Spleen (tissue), 7 donors: ENCODE data around the gene CDC42BPB.

ENCODE experiments used
- CTCF ChIP-seq, 11 experiments: fragments of 200-600 bp in 7 of 11; fragments of 450-650 bp in 4 of 11; sonication (generic) in 4 of 11; IDR thresholded peaks in 8 of 11; conservative IDR thresholded peaks in 3 of 11; 1 replicate in 7 of 11; 2 replicates in 4 of 11; pipeline versions ENCODE4 v1.4.0 to v1.8.0; 2016 to 2021; ENCODE audit warnings: antibody characterized with exemption in 11 of 11, inconsistent platforms in 4 of 11, mild to moderate bottlenecking in 1 of 11
- POLR2AphosphoS5 ChIP-seq, 3 donors: sonication (generic); formaldehyde crosslinking; IDR thresholded peaks; one replicate each; pipeline ENCODE4 v1.5.1; 2017; ENCODE audit warnings: antibody characterized with exemption in 3 of 3
- donor health status: DM: no; HTN: no; CAD: no; lungs with moderate emphysema.
- donor health status: DM: no; HTN: no; CAD: no.
- donor health status: DM: no; HTN: no; CAD: no.

- TF ChIP-seq CTCF (IDR thresholded peaks at IDR 0.05 in 8 of 11, conservative IDR thresholded peaks at IDR 0.05 in 3 of 11): no peak
- peak in 1 of 3 donors; percentile 47 for TF ChIP-seq POLR2AphosphoS5 (IDR thresholded peaks at IDR 0.05)
Observed at GRCh38 chr14:102905116-102906108, 151.9 kb downstream of the CDC42BPB start.
